ENCODE data around the gene CCDC34.
A peak's percentile ranks its signal among the peaks of the same experiment; 100 is the strongest.

CCDC34 gene

GRCh38 chr11:27394781-27395228 is 31.8 kb upstream of the CCDC34 start:
- no peak for DNase-seq (ENCODE audit: low read depth)
- TF ChIP-seq, protein P1, sequence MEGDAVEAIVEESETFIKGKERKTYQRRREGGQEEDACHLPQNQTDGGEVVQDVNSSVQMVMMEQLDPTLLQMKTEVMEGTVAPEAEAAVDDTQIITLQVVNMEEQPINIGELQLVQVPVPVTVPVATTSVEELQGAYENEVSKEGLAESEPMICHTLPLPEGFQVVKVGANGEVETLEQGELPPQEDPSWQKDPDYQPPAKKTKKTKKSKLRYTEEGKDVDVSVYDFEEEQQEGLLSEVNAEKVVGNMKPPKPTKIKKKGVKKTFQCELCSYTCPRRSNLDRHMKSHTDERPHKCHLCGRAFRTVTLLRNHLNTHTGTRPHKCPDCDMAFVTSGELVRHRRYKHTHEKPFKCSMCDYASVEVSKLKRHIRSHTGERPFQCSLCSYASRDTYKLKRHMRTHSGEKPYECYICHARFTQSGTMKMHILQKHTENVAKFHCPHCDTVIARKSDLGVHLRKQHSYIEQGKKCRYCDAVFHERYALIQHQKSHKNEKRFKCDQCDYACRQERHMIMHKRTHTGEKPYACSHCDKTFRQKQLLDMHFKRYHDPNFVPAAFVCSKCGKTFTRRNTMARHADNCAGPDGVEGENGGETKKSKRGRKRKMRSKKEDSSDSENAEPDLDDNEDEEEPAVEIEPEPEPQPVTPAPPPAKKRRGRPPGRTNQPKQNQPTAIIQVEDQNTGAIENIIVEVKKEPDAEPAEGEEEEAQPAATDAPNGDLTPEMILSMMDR (IDR thresholded peaks at IDR 0.05; ENCODE audit: control insufficient read depth, extremely low read depth, insufficient read depth), result no peak
- H3K4me3 ChIP-seq (ENCODE audit: low read depth, low read length), result no peak overlapping the region

GRCh38 chr11:27392278-27393114 is 29.5 kb upstream of the CCDC34 start:
- no peak overlapping the region for H3K4me3 ChIP-seq (ENCODE audit: low read depth, low read length)
- peak; percentile 78 for DNase-seq (ENCODE audit: low read depth)
- TF ChIP-seq, protein P1 (IDR thresholded peaks at IDR 0.05; ENCODE audit: control insufficient read depth, extremely low read depth, insufficient read depth), result no peak

DNA sequence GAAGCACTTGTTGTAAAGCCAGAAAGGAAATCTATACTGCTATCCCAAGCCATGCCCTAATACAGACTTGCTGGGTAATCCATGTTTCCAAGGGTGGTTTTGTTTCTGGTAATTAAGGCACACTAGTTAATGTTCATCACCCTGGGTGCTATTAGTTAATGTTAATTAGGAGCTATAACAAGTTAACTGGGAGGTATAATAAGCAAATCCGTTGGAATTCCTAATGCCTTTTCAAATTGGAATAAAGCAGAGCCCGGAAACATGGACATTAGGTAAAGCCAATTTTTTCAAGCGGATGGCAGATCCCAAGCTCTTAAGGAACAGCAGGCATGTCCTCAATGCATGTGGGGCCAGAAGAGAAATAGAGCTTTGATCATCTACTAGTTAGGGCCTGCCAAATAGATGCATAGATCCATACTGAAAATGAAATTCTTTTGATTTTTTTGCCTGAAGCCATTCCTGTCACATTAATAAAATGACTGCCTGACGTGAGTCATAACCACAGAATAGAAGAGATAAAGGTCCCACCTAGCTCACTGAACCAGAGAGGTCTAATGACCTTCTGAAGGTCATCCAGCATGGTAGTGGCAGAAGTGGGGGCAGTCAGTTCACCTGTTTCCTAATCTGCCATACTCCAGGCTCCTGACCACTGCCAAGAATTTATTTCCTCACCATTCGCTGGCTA is 28.5 kb upstream of the CCDC34 start:
- TF ChIP-seq, protein P1 (IDR thresholded peaks at IDR 0.05; ENCODE audit: control insufficient read depth, extremely low read depth, insufficient read depth), result no peak
- DNase-seq (ENCODE audit: low read depth), result no peak
- H3K4me3 ChIP-seq (ENCODE audit: low read depth, low read length), result no peak overlapping the region

GRCh38 chr11:27390318-27391295 is 27.6 kb upstream of the CCDC34 start:
- no peak for DNase-seq (ENCODE audit: low read depth)
- H3K4me3 ChIP-seq (ENCODE audit: low read depth, low read length), result no peak overlapping the region
- TF ChIP-seq, protein P1 (IDR thresholded peaks at IDR 0.05; ENCODE audit: control insufficient read depth, extremely low read depth, insufficient read depth), result no peak

GRCh38 chr11:27388869-27389268 is 25.9 kb upstream of the CCDC34 start:
- DNase-seq (ENCODE audit: low read depth), result no peak
- TF ChIP-seq, protein P1 (IDR thresholded peaks at IDR 0.05; ENCODE audit: control insufficient read depth, extremely low read depth, insufficient read depth), result no peak
- H3K4me3 ChIP-seq (ENCODE audit: low read depth, low read length), result no peak overlapping the region

DNA sequence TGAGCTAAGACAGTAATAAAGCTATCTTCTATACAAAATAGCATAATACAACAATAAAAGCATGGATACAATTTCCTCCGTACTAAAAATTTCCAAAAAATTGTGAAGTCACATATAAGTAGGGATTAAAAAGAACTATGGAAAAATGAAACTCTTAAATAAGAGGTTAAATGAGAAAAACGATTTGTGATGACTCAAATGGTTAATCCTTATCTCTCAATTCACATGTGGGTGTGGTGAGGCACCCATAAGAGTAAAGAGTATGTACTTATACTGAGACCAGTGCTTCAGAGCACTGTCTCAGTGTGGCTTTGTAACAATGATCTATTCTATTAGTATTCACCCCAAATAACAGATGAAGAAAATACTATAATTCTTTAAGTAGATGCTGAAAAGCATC is 25.0 kb upstream of the CCDC34 start:
- DNase-seq (ENCODE audit: low read depth), result no peak
- TF ChIP-seq, protein P1 (IDR thresholded peaks at IDR 0.05; ENCODE audit: control insufficient read depth, extremely low read depth, insufficient read depth), result no peak
- no peak overlapping the region for H3K4me3 ChIP-seq (ENCODE audit: low read depth, low read length)
